Endothelial cell of umbilical vein (primary cell): ENCODE measurements around the gene RAP1GAP. TPM values are rescaled to one million over a fixed set of nuclear protein-coding genes. Genes with fewer than 3 reads are reported as not detected.

Experiments
- BruUV-seq: library from RNA; stranded (reverse); fragments of 400-500 nt; replicated peaks from 2 replicates; lab custom pipeline; 2021; lab: Mats Ljungman, UMichigan
- CTCF ChIA-PET: fragments of 300-600, 350-600 bp; sonication (Branson Sonifier 250); formaldehyde crosslinking; loops from one replicate; lab custom pipeline; 2021; ENCODE audit warnings: antibody characterized with exemption, inconsistent platforms; lab: Charles Lee
- POLR2A ChIA-PET: fragments of 300-600, 350-600 bp; sonication (Branson Sonifier 250); formaldehyde crosslinking; loops from one replicate; lab custom pipeline; 2021; ENCODE audit warnings: antibody characterized with exemption, inconsistent platforms; lab: Charles Lee
- DNase-seq: peaks from one replicate; pipeline ENCODE4 v3.0.0-alpha.2; 2011; ENCODE audit warnings: low read depth, low spot score
- FAIRE-seq: peaks from 2 replicates; lab custom pipeline; 2011; peaks lifted over from hg19 to GRCh38; lab: Jason Lieb, UNC
- H2AFZ ChIP-seq: 2 replicates; pipeline ENCODE4 v1.6.0; 2012; ENCODE audit warnings: low read depth, low read length, control low read depth, inconsistent platforms
- H3K27ac ChIP-seq: 2 replicates; pipeline ENCODE4 v1.5.1; 2011; ENCODE audit warnings: low read depth, mild to moderate bottlenecking, control low read depth, low read length, moderate library complexity; ENCODE audit not compliant: insufficient read depth
- H3K27me3 ChIP-seq, 2 experiments: 2 replicates each; pipeline versions ENCODE4 v1.6.0 to v1.6.1; 2011; ENCODE audit warnings: low read length in 2 of 2, mixed read lengths in 1 of 2; ENCODE audit not compliant: control insufficient read depth in 2 of 2, insufficient read depth in 2 of 2
- H3K36me3 ChIP-seq, 2 experiments: 2 replicates in 1 of 2; 3 replicates in 1 of 2; pipeline ENCODE4 v1.5.1; 2011; ENCODE audit warnings: low read length in 2 of 2, mild to moderate bottlenecking in 1 of 2, moderate library complexity in 1 of 2; ENCODE audit not compliant: control insufficient read depth in 2 of 2, insufficient read depth in 2 of 2; ENCODE audit errors: extremely low read depth in 1 of 2
- H3K4me1 ChIP-seq: 3 replicates; pipeline ENCODE4 v1.5.1; 2011; ENCODE audit warnings: mild to moderate bottlenecking, low read length; ENCODE audit not compliant: control insufficient read depth, insufficient read depth; ENCODE audit errors: extremely low read depth
- H3K4me2 ChIP-seq: 2 replicates; pipeline ENCODE4 v1.6.1; 2011; ENCODE audit warnings: low read length, control low read depth, mixed read lengths; ENCODE audit not compliant: insufficient read depth
- H3K4me3 ChIP-seq, 3 experiments: fragments of 200-600 bp in 1 of 3; sonication (generic), shearing (Covaris generic) in 1 of 3; replicated peaks in 1 of 3; 2 replicates each; pipeline ENCODE4 v1.5.1; 2011 to 2016; ENCODE audit warnings: control low read depth in 3 of 3, low read length in 3 of 3, mild to moderate bottlenecking in 2 of 3, inconsistent platforms in 1 of 3, low read depth in 1 of 3, moderate library complexity in 1 of 3; ENCODE audit not compliant: insufficient read depth in 1 of 3
- H3K79me2 ChIP-seq: 2 replicates; pipeline ENCODE4 v1.6.0; 2012; ENCODE audit warnings: low read length, inconsistent platforms; ENCODE audit not compliant: control insufficient read depth, insufficient read depth
- H3K9ac ChIP-seq: replicated peaks from 2 replicates; pipeline ENCODE3; 2011; ENCODE audit warnings: low read length, control low read depth; ENCODE audit not compliant: insufficient read depth; ENCODE audit errors: extremely low read depth
- H3K9me1 ChIP-seq: replicated peaks from 3 replicates; pipeline ENCODE4 v1.6.0; 2011; ENCODE audit warnings: mild to moderate bottlenecking, low read length; ENCODE audit not compliant: control insufficient read depth, insufficient read depth; ENCODE audit errors: extremely low read depth
- H3K9me3 ChIP-seq: replicated peaks from 2 replicates; pipeline ENCODE4 v1.5.1; 2012; ENCODE audit warnings: low read length, inconsistent platforms; ENCODE audit not compliant: control insufficient read depth, insufficient read depth
- H4K20me1 ChIP-seq: replicated peaks from 2 replicates; pipeline ENCODE3; 2011; ENCODE audit warnings: mild to moderate bottlenecking, low read length; ENCODE audit not compliant: control insufficient read depth, insufficient read depth; ENCODE audit errors: extremely low read depth
- EZH2 ChIP-seq: IDR thresholded peaks from 2 replicates; pipeline ENCODE4 v1.6.1; 2012; ENCODE audit warnings: borderline replicate concordance, low read depth, mild to moderate bottlenecking, moderate library complexity, low read length, inconsistent platforms; ENCODE audit not compliant: severe bottlenecking
- FOS ChIP-seq: IDR thresholded peaks from 2 replicates; pipeline ENCODE4 v1.6.1; 2011; ENCODE audit warnings: mild to moderate bottlenecking, low read length, moderate library complexity, borderline replicate concordance; ENCODE audit not compliant: insufficient read depth
- GATA2 ChIP-seq: IDR thresholded peaks from 2 replicates; pipeline ENCODE4 v1.7.0; 2011; ENCODE audit warnings: low read depth, mild to moderate bottlenecking, moderate library complexity, mixed read lengths, low read length; ENCODE audit not compliant: insufficient read length, insufficient read depth
- JUN ChIP-seq: IDR thresholded peaks from 2 replicates; pipeline ENCODE4 v1.6.1; 2011; ENCODE audit warnings: borderline replicate concordance, low read depth; ENCODE audit not compliant: insufficient read length, insufficient read depth
- MAX ChIP-seq: IDR thresholded peaks from 2 replicates; pipeline ENCODE4 v1.6.1; 2011; ENCODE audit not compliant: insufficient read depth, insufficient read length
- MYC ChIP-seq: IDR thresholded peaks from one replicate; pipeline ENCODE4 v1.6.1; 2011; ENCODE audit warnings: mild to moderate bottlenecking, low read depth, low read length
- POLR2A ChIP-seq: IDR thresholded peaks from 2 replicates; pipeline ENCODE4 v1.6.1; 2012; ENCODE audit warnings: low read depth, mild to moderate bottlenecking, control low read depth, low read length
- POLR2AphosphoS5 ChIP-seq: IDR thresholded peaks from 2 replicates; pipeline ENCODE4 v1.6.1; 2012; ENCODE audit warnings: low read depth, mild to moderate bottlenecking, control low read depth, low read length, moderate library complexity; ENCODE audit not compliant: insufficient read depth
- dilution Hi-C: fragments of 300-500 bp; cut with MboI; formaldehyde crosslinking; loops from one replicate; pipeline ENCODE4 v1.15.0; 2019; ENCODE audit warnings: low sequenced_read_pairs; ENCODE audit not compliant: extremely low pct_ligation_motif_present
- intact Hi-C: fragments of 100-400 bp; cut with micrococcal nuclease; formaldehyde crosslinking; loops from one replicate; pipeline ENCODE4 v1.10.0; 2022
- polyA plus RNA-seq, 4 experiments: library from polyadenylated mRNA; depleted of rRNA in 3 of 4; stranded (reverse) in 3 of 4; unstranded in 1 of 4; fragments of >200 nt; gene quantifications; 2 replicates each; pipeline versions ENCODE4 v1.2.1 to v1.2.3, GENCODE V29; 2011 to 2012; ENCODE audit warnings: missing spikeins in 1 of 4
- total RNA-seq: library from RNA; stranded (reverse); gene quantifications from 2 replicates; pipeline ENCODE4 v1.2.3, GENCODE V29; 2021
- TF ChIP-seq, protein P1 (sequence below), 2 donors: IDR thresholded peaks; 1 replicate in 1 of 2; 2 replicates in 1 of 2; pipeline ENCODE4 v1.5.1; 2011; ENCODE audit warnings: low read length in 2 of 2, mild to moderate bottlenecking in 2 of 2, moderate library complexity in 2 of 2, control low read depth in 1 of 2, inconsistent platforms in 1 of 2, low read depth in 1 of 2; ENCODE audit not compliant: insufficient read depth in 1 of 2; ENCODE audit errors: extremely low read depth in 1 of 2

The RAP1GAP gene
- total and polyA plus RNA-seq, 2 donors (not counting 3 experiments of a cell fraction or from before 2014, with no cell fraction given), result 0.07 to 0.20 TPM

DNA sequence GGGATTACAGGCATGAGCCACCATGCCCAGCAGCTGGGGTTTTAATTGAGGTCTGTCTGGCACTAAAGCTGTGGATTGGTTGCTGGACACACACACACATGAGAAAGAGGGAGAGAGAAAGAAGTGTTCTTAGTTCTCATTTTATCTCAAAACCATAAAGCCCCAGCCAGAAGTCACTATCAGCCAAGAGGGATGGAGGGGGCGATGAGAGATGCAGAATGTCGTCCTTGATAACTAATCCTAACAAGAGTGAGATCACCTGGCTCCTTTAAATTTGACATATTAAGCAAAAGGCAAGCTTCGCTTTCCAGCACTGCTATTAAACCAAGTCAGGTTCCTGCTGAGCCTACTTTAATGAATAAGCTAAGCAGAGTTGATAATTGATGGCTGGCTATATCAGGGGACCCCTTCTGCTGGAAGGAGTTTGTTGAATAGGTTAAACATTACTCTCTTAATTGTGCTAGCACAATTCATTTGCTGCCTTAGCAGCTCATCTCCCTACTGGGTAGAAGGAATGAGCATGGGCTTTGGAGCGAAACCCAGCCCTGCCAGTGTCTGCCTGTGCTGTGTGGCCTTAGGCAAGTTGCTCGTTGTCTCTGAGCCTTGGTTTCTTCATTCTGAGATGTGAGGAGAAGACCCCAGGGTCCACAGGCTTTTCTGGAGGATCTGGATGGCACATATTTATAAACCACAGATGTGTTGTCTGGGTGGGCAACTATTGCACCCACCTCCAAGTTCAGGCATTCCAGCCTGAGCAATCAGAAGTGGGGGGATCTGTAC is 109.2 kb downstream of the RAP1GAP start:
- POLR2A ChIA-PET, result no interaction called here
- intact Hi-C loops, result no loop called here
- Histone ChIP-seq H3K9me1 (no peaks in the 10 kb centered on the region), H3K9me3 (no peaks in the 10 kb centered on the region), H3K79me2 (no peaks in the 10 kb centered on the region), H3K4me3 (no peak overlapping the region), H3K27me3 (peaks cover 2 to 6% of the 10 kb centered on the region in 2 experiments), H4K20me1 (no peaks in the 10 kb centered on the region), H3K4me2 (no peak overlapping the region), H3K4me1 (no peaks in the 10 kb centered on the region), H3K27ac (no peak overlapping the region), H3K9ac (no peak overlapping the region), H2AFZ (no peak overlapping the region), H3K36me3 (no peaks in the 10 kb centered on the region)
- TF ChIP-seq JUN (no peak), FOS (no peak), POLR2A (no peak), GATA2 (no peak), MAX (no peak), MYC (no peak), EZH2 (no peak), POLR2AphosphoS5 (no peak)
- TF ChIP-seq, protein P1, sequence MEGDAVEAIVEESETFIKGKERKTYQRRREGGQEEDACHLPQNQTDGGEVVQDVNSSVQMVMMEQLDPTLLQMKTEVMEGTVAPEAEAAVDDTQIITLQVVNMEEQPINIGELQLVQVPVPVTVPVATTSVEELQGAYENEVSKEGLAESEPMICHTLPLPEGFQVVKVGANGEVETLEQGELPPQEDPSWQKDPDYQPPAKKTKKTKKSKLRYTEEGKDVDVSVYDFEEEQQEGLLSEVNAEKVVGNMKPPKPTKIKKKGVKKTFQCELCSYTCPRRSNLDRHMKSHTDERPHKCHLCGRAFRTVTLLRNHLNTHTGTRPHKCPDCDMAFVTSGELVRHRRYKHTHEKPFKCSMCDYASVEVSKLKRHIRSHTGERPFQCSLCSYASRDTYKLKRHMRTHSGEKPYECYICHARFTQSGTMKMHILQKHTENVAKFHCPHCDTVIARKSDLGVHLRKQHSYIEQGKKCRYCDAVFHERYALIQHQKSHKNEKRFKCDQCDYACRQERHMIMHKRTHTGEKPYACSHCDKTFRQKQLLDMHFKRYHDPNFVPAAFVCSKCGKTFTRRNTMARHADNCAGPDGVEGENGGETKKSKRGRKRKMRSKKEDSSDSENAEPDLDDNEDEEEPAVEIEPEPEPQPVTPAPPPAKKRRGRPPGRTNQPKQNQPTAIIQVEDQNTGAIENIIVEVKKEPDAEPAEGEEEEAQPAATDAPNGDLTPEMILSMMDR (IDR thresholded peaks at IDR 0.05; ENCODE audit: extremely low read depth in 1 of 2, insufficient read depth in 1 of 2, low read depth in 1 of 2, low read length in 2 of 2), result no peak
- CTCF ChIA-PET, result interaction anchor here (0.6 to 1.8 kb wide), 4 partner anchors 23 to 190 kb away, joined by 3 to 5 read pairs (median 4); no protein-coding TSS in a partner anchor
- no peak for FAIRE-seq
- DNase-seq, result no peak
- dilution Hi-C loops, result no loop called here
- no TSS peak for BruUV-seq
